Esophagus mucosa (tissue), 1 donor: ENCODE data around the gene AATK. TPM values are rescaled to one million over a fixed set of nuclear protein-coding genes. Genes with fewer than 3 reads are reported as not detected.
"Not testable (repeated sequence)": the region's sequence is repeated elsewhere in the genome, so short reads cannot be mapped to it uniquely, and the experiment has no call there.

Experiments used
- ATAC-seq: fragments of 200-7000 bp; cut with Tn5 transposase; one replicate; pipeline ENCODE4 v1.9.1; 2020
- total RNA-seq: library from RNA; stranded (reverse); gene quantifications from one replicate; pipeline ENCODE4 v1.2.4, GENCODE V29; 2023
- donor health status: DM: yes; HTN: yes; CAD: no.

The AATK gene
- total RNA-seq, 1 donor from 2014 or later, result 0.56 TPM

DNA sequence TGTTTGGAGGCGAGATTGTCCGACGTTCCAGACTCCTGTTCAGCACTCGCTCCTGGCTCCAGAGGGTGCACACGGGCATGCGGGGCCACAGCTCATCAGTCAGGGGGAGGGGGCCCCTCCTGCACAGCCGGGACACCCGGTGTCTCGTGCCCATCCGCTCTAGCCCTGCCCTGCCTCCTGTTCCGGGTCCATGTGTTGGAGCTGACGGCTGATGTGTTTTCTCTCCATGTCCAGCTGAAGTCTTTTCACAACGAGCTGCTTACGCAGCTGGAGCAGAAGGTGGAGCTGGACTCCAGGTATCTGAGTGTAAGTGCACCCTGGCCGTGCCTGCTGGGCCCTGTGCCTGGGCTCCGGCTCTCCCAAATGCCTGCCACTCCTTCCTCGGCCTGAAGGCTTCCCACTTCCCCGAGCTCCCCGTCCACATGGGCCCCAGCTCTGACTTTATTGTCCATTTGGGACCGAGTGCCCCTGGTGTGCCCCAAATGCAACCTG, 80.6 kb downstream of the AATK start:
- ATAC-seq, result no peak

GRCh38 chr17:81084680-81085419, 81.2 kb downstream of the AATK start:
- no peak for ATAC-seq

- no peak for ATAC-seq
These were observed 82.8 kb downstream of the AATK start for GRCh38 chr17:81083125-81083765.

- peak; percentile 37 for ATAC-seq
These were observed 83.6 kb downstream of the AATK start for GRCh38 chr17:81082177-81083073.

- ATAC-seq, result peak; percentile 65
These were observed 84.5 kb downstream of the AATK start for GRCh38 chr17:81081222-81082176.

GRCh38 chr17:81080019-81080418, 86.0 kb downstream of the AATK start:
- ATAC-seq, result no peak

- not testable (repeated sequence) for ATAC-seq
These were observed 87.8 kb downstream of the AATK start for GRCh38 chr17:81078026-81078913.

GRCh38 chr17:81076141-81076679, 89.8 kb downstream of the AATK start:
- no peak for ATAC-seq

- ATAC-seq, result no peak
These were observed 90.7 kb downstream of the AATK start for GRCh38 chr17:81075307-81075706.

DNA sequence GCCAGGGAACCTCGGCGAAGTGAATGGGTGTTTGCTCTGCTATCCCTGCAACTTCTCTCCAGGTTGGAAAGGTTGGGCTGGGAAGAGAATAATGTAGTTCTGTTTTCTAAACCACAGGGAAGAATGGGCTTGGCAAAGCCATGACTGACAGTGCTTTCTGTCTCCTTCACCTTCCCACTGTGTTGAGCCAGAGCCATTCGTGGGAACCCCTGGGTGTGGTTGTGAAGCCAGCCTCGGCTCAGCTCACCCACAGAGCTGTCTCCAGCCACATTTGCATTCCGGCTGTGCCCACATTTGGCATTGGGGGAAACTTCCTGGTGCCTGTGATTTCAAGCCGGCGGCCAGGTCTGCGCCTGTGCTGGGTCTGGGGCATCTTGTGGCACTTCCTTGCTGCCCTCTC, 91.1 kb downstream of the AATK start:
- ATAC-seq, result peak; percentile 35

DNA sequence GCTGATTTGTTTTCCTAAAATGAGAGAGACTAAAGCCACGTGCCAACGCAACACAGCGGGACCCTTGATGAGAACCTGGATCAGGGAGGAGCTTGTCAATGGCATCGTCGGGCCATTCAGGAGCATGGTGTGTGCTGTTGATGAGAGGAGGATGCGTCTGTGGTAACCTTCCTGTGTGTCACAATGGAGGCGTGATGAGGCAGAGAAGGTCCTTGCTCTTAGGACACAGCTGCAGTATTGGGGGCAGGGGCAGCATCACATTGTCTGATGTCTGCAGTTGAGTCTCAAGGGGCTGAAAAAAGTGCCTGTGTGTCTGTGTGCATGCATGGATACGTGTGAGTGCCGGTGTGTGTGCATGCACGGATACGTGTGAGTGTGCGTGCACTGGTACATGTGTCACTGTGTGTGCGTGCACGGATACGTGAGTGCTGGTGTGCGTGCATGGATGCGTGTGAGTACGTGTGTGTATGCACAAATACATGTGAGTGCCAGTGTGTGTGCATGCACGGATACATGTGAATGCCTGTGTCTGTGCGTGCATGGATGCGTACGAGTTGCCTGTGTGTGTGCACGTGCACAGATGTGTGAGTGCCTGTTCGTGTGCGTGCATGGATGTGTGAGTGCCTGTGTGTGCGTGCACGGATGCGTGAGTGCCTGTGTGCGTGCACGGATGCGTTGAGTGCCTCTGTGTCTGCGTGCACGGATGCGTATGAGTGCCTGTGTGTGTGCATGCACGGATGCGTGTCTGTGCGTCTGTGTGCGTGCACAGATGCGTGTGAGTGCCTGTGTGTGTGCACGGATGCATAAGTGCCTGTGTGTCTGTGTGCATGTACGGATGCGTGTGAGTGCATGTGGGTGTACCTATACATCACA, 91.8 kb downstream of the AATK start:
- no peak for ATAC-seq

DNA sequence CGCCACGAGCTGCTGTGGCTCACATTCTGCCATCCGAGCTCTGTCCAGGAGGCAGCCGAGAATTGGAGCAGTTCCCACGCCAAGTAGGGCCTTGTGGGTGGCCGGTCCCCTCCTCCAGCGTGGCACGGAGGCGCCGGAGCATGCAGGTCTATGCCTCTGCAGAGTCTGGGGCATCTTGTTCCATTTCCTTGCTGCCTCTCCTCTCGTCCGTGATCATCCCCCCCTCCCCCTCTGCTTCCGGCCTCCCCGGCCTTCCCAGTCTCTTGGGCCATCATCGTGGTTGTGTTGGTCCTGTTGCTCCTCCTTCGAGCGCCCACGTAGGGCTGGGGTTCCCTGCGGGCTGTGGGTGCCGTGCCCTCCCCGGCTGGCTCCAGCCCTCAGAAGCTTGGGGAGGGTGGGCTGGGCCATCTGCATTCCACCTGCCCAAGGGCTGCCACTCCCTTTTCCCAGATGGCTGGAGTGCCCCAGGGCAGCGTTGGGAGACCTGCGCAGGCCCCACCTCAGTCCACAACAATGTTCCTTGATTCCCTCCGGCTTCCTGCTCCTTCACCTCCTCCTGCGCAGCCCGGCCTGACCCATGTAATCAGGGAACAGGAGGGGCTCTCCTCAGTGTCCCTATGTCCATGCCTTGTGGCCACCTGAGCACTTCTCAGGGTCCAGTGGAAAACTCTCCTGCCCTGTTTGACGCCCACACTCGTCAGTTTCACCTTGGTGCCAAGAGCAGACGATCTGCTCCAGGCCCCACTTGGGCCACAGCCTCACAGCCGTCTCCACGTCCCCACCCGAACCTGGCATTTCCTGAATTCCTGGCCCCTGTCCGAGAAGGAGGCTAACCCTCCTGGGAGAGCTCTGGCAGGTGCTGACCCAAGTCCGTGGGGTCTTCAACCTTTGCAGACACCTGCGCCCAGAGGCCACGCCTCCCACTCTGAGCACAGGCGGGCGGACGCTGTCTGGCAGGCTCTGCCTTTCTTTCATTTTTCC, 94.0 kb downstream of the AATK start:
- ATAC-seq, result no peak

DNA sequence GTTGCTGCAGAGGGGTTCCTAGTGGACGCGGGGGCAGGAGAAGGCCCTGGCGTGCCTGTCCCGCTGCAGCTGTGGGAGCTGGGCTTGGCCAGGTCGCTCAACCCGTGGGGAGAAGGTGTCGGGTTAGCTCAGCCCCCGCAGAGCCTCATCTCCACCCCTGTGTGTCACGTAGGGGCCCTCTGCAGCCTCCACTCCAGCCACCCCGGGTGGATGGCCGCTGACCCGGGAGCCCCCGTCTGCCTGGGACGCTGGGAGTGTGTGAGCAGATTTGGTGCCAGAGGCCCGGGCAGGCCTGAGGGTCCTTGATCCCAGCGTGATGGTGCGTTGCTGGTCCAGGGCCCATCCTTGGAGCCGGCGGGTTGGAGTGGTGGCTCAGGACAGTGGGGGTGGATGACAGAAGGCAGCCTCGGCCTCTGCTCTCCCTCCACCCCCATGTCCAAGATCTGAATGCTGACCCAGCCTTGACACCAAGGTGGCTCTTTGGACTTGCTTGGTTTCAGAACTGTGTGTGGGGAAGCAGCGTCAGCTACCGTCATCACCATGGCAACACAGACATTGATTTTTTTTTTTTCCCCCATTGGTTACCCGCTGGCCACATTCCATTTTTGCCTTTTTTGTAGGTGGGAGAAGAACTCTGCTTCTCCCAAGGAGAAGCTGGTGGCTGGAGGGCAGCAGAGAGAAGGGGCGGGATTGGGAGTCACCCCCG, 95.3 kb downstream of the AATK start:
- ATAC-seq, result no peak

GRCh38 chr17:81069135-81069645, 96.8 kb downstream of the AATK start:
- ATAC-seq, result no peak

DNA sequence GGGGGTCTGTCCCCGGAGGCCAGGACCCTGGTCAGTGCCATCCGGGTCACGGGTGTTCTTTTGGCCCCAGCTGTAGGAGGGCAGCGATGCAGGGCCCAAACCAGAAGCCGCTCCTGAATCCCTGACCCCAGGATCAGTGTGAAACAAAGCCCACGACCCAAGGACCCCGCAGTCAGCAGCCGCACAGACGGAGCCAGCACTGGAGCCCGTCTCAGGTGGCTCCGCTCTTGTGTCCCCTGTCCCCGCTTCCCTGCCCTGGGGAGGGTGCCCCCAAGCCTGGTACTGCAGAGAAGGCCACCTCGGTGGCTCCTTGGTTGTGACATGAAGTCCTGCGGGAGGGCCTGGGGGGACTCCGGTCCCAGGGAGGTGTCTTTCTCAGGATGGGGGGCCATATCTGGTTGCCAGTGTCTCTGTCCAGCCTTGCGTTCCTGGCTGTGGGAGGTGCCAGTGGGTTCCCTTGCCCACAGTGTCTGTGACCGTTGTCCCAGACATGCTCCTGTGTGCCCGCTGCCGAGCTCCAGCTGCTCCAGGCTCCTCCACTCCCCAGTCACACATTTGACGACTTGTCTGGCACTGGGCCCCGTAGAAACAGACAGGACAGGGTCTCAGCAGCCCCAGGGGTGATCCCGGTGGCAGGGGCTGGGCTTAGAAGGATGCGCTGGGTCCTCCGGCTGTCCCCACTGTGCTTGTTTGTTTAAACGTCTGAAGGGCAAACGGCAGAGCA, 97.4 kb downstream of the AATK start:
- ATAC-seq, result no peak

- no peak for ATAC-seq
These were observed 98.6 kb downstream of the AATK start for GRCh38 chr17:81067391-81067811.
